ENCODE data around the gene BDKRB2.

Gene BDKRB2

GRCh38 chr14:96181186-96182056 is 23.2 kb upstream of the BDKRB2 start:
- in situ Hi-C loops (cut with HindIII; ENCODE audit: low sequenced_read_pairs) = no loop called here
- no peak for TF ChIP-seq CTCF (IDR thresholded peaks at IDR 0.05; ENCODE audit: low read depth, low read length, missing control alignments)
- no peak overlapping the region for H3K4me3 ChIP-seq (ENCODE audit: low read depth, low read length)
- no peak for DNase-seq (ENCODE audit: low read depth)

DNA sequence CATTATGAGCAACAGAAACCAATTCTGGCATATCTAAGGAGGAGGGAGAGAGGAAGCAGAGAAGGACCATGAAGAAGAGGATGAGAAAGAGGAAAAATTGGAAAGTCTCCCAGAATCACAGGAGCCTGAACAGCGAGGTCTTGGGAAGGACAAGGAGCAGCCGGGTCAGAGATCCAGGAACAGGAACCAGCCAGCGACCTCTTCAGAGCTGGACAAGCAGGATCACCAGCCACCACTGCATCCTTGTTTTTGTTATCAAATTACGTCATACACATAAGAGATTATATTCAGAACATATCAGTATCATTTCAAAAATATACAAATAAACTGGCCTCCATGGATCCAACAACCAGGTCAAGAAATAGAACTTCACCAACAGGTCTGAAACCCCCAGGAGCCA is 22.1 kb upstream of the BDKRB2 start:
- no peak for TF ChIP-seq CTCF (IDR thresholded peaks at IDR 0.05; ENCODE audit: low read depth, low read length, missing control alignments)
- no peak for DNase-seq (ENCODE audit: low read depth)
- in situ Hi-C loops (cut with HindIII; ENCODE audit: low sequenced_read_pairs) = no loop called here
- no peak overlapping the region for H3K4me3 ChIP-seq (ENCODE audit: low read depth, low read length)

- no peak overlapping the region for H3K4me3 ChIP-seq (ENCODE audit: low read depth, low read length)
- no peak for DNase-seq (ENCODE audit: low read depth)
- in situ Hi-C loops (cut with HindIII; ENCODE audit: low sequenced_read_pairs) = no loop called here
- TF ChIP-seq CTCF (IDR thresholded peaks at IDR 0.05; ENCODE audit: low read depth, low read length, missing control alignments) = no peak
Observed at GRCh38 chr14:96184737-96185136, 19.9 kb upstream of the BDKRB2 start.

GRCh38 chr14:96187216-96188031 is 17.2 kb upstream of the BDKRB2 start:
- H3K4me3 ChIP-seq (ENCODE audit: low read depth, low read length) = no peak overlapping the region
- in situ Hi-C loops (cut with HindIII; ENCODE audit: low sequenced_read_pairs) = no loop called here
- peak; percentile 24 for DNase-seq (ENCODE audit: low read depth)
- TF ChIP-seq CTCF (IDR thresholded peaks at IDR 0.05; ENCODE audit: low read depth, low read length, missing control alignments) = no peak

GRCh38 chr14:96189281-96189711 is 15.3 kb upstream of the BDKRB2 start:
- in situ Hi-C loops (cut with HindIII; ENCODE audit: low sequenced_read_pairs) = no loop called here
- H3K4me3 ChIP-seq (ENCODE audit: low read depth, low read length) = no peak overlapping the region
- no peak for TF ChIP-seq CTCF (IDR thresholded peaks at IDR 0.05; ENCODE audit: low read depth, low read length, missing control alignments)
- DNase-seq (ENCODE audit: low read depth) = no peak

DNA sequence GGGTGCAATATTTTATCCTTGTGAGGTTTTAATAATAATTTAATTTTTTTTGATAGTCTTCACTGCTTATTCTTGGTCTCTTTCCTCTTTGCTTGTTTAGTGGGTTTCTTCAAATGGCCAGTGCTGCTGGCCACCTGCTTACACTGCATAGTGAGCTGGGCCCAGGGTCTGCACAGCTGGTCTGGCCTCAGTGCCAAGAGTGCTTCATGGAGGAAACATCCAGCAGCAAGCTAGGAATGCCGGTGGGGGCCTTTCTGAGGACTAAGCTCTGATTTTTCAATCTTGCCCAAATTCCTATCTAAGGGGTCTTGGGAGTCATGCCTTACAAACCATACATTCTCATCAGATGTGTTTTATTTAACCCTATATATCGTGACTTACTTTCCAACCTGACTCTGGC is 13.3 kb upstream of the BDKRB2 start:
- no peak for TF ChIP-seq CTCF (IDR thresholded peaks at IDR 0.05; ENCODE audit: low read depth, low read length, missing control alignments)
- in situ Hi-C loops (cut with HindIII; ENCODE audit: low sequenced_read_pairs) = no loop called here
- no peak for DNase-seq (ENCODE audit: low read depth)
- no peak overlapping the region for H3K4me3 ChIP-seq (ENCODE audit: low read depth, low read length)

Data from astrocyte of the cerebellum (primary cell).